ENCODE results near the gene TSPAN14.

GRCh38 chr10:80504897-80505465 lies 50.9 kb downstream of the TSPAN14 start:
- TF ChIP-seq CTCF (IDR thresholded peaks at IDR 0.05; ENCODE audit: low read length) = no peak
- no peak for TF ChIP-seq EZH2phosphoT487 (IDR thresholded peaks at IDR 0.05; ENCODE audit: low read length)
- no peak for TF ChIP-seq EZH2 (optimal IDR thresholded peaks at IDR 0.05; ENCODE audit: low read depth, low read length)

Data from MM.1S (cell line).